Measurements from ENCODE around the gene ELMO1.

- no peak for TF ChIP-seq PHB2 (IDR thresholded peaks at IDR 0.05; ENCODE audit: partially characterized antibody)
- TF ChIP-seq CTCF (CRISPR knock-in tag; IDR thresholded peaks at IDR 0.05) = no peak
- TF ChIP-seq, protein P1, sequence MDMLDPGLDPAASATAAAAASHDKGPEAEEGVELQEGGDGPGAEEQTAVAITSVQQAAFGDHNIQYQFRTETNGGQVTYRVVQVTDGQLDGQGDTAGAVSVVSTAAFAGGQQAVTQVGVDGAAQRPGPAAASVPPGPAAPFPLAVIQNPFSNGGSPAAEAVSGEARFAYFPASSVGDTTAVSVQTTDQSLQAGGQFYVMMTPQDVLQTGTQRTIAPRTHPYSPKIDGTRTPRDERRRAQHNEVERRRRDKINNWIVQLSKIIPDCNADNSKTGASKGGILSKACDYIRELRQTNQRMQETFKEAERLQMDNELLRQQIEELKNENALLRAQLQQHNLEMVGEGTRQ (IDR thresholded peaks at IDR 0.05; ENCODE audit: low read depth, low read length) = no peak
- TF ChIP-seq, protein P1 (CRISPR knock-in tag; IDR thresholded peaks at IDR 0.05; ENCODE audit: borderline replicate concordance) = no peak
- no peak for TF ChIP-seq ATF7-NPFF (CRISPR knock-in tag; IDR thresholded peaks at IDR 0.05; ENCODE audit: low read depth)
- TF ChIP-seq HDAC2 (CRISPR knock-in tag; IDR thresholded peaks at IDR 0.05) = no peak
- TF ChIP-seq ZNF687 (CRISPR knock-in tag; IDR thresholded peaks at IDR 0.05) = no peak
- TF ChIP-seq TAF15 (IDR thresholded peaks at IDR 0.05; ENCODE audit: low read depth, low read length, poor library complexity, severe bottlenecking) = no peak
- TF ChIP-seq, protein P2, sequence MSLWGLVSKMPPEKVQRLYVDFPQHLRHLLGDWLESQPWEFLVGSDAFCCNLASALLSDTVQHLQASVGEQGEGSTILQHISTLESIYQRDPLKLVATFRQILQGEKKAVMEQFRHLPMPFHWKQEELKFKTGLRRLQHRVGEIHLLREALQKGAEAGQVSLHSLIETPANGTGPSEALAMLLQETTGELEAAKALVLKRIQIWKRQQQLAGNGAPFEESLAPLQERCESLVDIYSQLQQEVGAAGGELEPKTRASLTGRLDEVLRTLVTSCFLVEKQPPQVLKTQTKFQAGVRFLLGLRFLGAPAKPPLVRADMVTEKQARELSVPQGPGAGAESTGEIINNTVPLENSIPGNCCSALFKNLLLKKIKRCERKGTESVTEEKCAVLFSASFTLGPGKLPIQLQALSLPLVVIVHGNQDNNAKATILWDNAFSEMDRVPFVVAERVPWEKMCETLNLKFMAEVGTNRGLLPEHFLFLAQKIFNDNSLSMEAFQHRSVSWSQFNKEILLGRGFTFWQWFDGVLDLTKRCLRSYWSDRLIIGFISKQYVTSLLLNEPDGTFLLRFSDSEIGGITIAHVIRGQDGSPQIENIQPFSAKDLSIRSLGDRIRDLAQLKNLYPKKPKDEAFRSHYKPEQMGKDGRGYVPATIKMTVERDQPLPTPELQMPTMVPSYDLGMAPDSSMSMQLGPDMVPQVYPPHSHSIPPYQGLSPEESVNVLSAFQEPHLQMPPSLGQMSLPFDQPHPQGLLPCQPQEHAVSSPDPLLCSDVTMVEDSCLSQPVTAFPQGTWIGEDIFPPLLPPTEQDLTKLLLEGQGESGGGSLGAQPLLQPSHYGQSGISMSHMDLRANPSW (CRISPR knock-in tag; IDR thresholded peaks at IDR 0.05; ENCODE audit: borderline replicate concordance) = no peak
- no peak for TF ChIP-seq POLR2A (IDR thresholded peaks at IDR 0.05; ENCODE audit: insufficient read depth in 1 of 2, low read depth in 2 of 2, low read length in 2 of 2)
- TF ChIP-seq ARNT (IDR thresholded peaks at IDR 0.05) = no peak
- no peak for TF ChIP-seq ELF4 (CRISPR knock-in tag; IDR thresholded peaks at IDR 0.05; ENCODE audit: borderline replicate concordance)
- TF ChIP-seq, protein P3, sequence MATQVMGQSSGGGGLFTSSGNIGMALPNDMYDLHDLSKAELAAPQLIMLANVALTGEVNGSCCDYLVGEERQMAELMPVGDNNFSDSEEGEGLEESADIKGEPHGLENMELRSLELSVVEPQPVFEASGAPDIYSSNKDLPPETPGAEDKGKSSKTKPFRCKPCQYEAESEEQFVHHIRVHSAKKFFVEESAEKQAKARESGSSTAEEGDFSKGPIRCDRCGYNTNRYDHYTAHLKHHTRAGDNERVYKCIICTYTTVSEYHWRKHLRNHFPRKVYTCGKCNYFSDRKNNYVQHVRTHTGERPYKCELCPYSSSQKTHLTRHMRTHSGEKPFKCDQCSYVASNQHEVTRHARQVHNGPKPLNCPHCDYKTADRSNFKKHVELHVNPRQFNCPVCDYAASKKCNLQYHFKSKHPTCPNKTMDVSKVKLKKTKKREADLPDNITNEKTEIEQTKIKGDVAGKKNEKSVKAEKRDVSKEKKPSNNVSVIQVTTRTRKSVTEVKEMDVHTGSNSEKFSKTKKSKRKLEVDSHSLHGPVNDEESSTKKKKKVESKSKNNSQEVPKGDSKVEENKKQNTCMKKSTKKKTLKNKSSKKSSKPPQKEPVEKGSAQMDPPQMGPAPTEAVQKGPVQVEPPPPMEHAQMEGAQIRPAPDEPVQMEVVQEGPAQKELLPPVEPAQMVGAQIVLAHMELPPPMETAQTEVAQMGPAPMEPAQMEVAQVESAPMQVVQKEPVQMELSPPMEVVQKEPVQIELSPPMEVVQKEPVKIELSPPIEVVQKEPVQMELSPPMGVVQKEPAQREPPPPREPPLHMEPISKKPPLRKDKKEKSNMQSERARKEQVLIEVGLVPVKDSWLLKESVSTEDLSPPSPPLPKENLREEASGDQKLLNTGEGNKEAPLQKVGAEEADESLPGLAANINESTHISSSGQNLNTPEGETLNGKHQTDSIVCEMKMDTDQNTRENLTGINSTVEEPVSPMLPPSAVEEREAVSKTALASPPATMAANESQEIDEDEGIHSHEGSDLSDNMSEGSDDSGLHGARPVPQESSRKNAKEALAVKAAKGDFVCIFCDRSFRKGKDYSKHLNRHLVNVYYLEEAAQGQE (IDR thresholded peaks at IDR 0.05; ENCODE audit: borderline replicate concordance in 1 of 2, low read depth in 1 of 2, low read length in 2 of 2) = no peak
- no peak for TF ChIP-seq ZNF367 (CRISPR knock-in tag; IDR thresholded peaks at IDR 0.05; ENCODE audit: borderline replicate concordance)
- no peak for TF ChIP-seq CHD2 (IDR thresholded peaks at IDR 0.05; ENCODE audit: low read depth, low read length)
Measured at GRCh38 chr7:37160656-37161055, 288.0 kb downstream of the ELMO1 start.

Measured in HepG2 (cell line).